H9 (cell line): Measurements from ENCODE around the gene AJAP1. TPM values are rescaled to one million over a fixed set of nuclear protein-coding genes. Genes with fewer than 3 reads are reported as not detected.

Experiments used
- DNase-seq: peaks from one replicate; pipeline ENCODE4 v3.0.0-alpha.2; 2017
- H2AFZ ChIP-seq: one replicate; pipeline ENCODE4 v1.6.1; 2013; ENCODE audit warnings: mild to moderate bottlenecking, low read length, control low read depth, moderate library complexity
- H2AK5ac ChIP-seq: 2 replicates; pipeline ENCODE4 v1.6.1; 2013; ENCODE audit warnings: low read length, control low read depth, mixed read lengths; ENCODE audit not compliant: insufficient read length
- H2BK120ac ChIP-seq: one replicate; pipeline ENCODE4 v1.6.1; 2013; ENCODE audit warnings: low read depth, mild to moderate bottlenecking, low read length, control low read depth, inconsistent platforms; ENCODE audit not compliant: poor library complexity, severe bottlenecking
- H2BK12ac ChIP-seq: 2 replicates; pipeline ENCODE4 v1.6.1; 2013; ENCODE audit warnings: low read length, control low read depth, mixed read lengths, low read depth; ENCODE audit not compliant: insufficient read length
- H2BK15ac ChIP-seq: 2 replicates; pipeline ENCODE4 v1.6.1; 2013; ENCODE audit warnings: low read depth, low read length, control low read depth
- H2BK20ac ChIP-seq: one replicate; pipeline ENCODE4 v1.6.1; 2013; ENCODE audit warnings: low read depth, mild to moderate bottlenecking, low read length, control low read depth, inconsistent platforms; ENCODE audit not compliant: poor library complexity, severe bottlenecking
- H2BK5ac ChIP-seq: 2 replicates; pipeline ENCODE4 v1.6.1; 2013; ENCODE audit warnings: low read length, control low read depth, mixed read lengths; ENCODE audit not compliant: insufficient read length
- H3K14ac ChIP-seq: 2 replicates; pipeline ENCODE4 v1.6.1; 2013; ENCODE audit warnings: low read length, control low read depth; ENCODE audit not compliant: insufficient read depth
- H3K18ac ChIP-seq: 2 replicates; pipeline ENCODE4 v1.6.1; 2013; ENCODE audit warnings: low read depth, mild to moderate bottlenecking, mixed read lengths, low read length, control low read depth; ENCODE audit not compliant: insufficient read length
- H3K23ac ChIP-seq: 2 replicates; pipeline ENCODE4 v1.6.1; 2013; ENCODE audit warnings: low read length, control low read depth, mixed read lengths, low read depth; ENCODE audit not compliant: insufficient read length
- H3K23me2 ChIP-seq: 2 replicates; pipeline ENCODE4 v1.6.1; 2013; ENCODE audit warnings: low read depth, mild to moderate bottlenecking, mixed read lengths, low read length, control low read depth; ENCODE audit not compliant: insufficient read length, poor library complexity, severe bottlenecking
- H3K27ac ChIP-seq: 2 replicates; pipeline ENCODE4 v1.5.1; 2013; ENCODE audit warnings: low read length, control low read depth, mixed read lengths, low read depth; ENCODE audit not compliant: insufficient read length
- H3K27me3 ChIP-seq: 2 replicates; pipeline ENCODE4 v1.6.1; 2013; ENCODE audit warnings: low read length, control low read depth, inconsistent platforms; ENCODE audit not compliant: insufficient read depth
- H3K4ac ChIP-seq: 2 replicates; pipeline ENCODE4 v1.6.1; 2013; ENCODE audit warnings: low read depth, mild to moderate bottlenecking, control low read depth, inconsistent platforms, low read length, moderate library complexity
- H3K4me1 ChIP-seq: 2 replicates; pipeline ENCODE4 v1.6.1; 2013; ENCODE audit warnings: low read length, control low read depth, inconsistent platforms; ENCODE audit not compliant: insufficient read depth
- H3K4me2 ChIP-seq: 2 replicates; pipeline ENCODE4 v1.6.1; 2013; ENCODE audit warnings: low read length, control low read depth, mixed read lengths; ENCODE audit not compliant: insufficient read length, insufficient read depth
- H3K56ac ChIP-seq: 2 replicates; pipeline ENCODE4 v1.6.1; 2013; ENCODE audit warnings: low read depth, mild to moderate bottlenecking, mixed read lengths, low read length, control low read depth; ENCODE audit not compliant: insufficient read length
- H3K79me1 ChIP-seq: 2 replicates; pipeline ENCODE4 v1.6.1; 2013; ENCODE audit warnings: low read depth, mild to moderate bottlenecking, moderate library complexity, low read length, control low read depth, inconsistent platforms; ENCODE audit not compliant: insufficient read depth, poor library complexity, severe bottlenecking
- H3K79me2 ChIP-seq: 2 replicates; pipeline ENCODE4 v1.6.1; 2013; ENCODE audit warnings: low read length, control low read depth, inconsistent platforms; ENCODE audit not compliant: insufficient read depth
- H3K9ac ChIP-seq: 2 replicates; pipeline ENCODE4 v1.6.1; 2013; ENCODE audit warnings: low read length, control low read depth, mixed read lengths; ENCODE audit not compliant: insufficient read length; ENCODE audit errors: extremely low read depth
- H3K9me3 ChIP-seq: one replicate; pipeline ENCODE4 v1.6.1; 2013; ENCODE audit warnings: low read depth, low read length, inconsistent platforms; ENCODE audit not compliant: control insufficient read depth
- H3T11ph ChIP-seq: one replicate; pipeline ENCODE4 v1.6.1; 2013; ENCODE audit warnings: mild to moderate bottlenecking, low read length, control low read depth, inconsistent platforms
- H4K20me1 ChIP-seq: one replicate; pipeline ENCODE4 v1.6.1; 2013; ENCODE audit not compliant: control insufficient read depth, insufficient read length, insufficient read depth
- H4K5ac ChIP-seq: 2 replicates; pipeline ENCODE4 v1.6.1; 2013; ENCODE audit warnings: low read depth, mild to moderate bottlenecking, mixed read lengths, low read length, control low read depth; ENCODE audit not compliant: insufficient read length
- H4K8ac ChIP-seq: replicated peaks from 2 replicates; pipeline ENCODE4 v1.6.1; 2013; ENCODE audit warnings: low read length, control low read depth, mixed read lengths, low read depth; ENCODE audit not compliant: insufficient read length
- H4K91ac ChIP-seq: 2 replicates; pipeline ENCODE4 v1.6.1; 2013; ENCODE audit warnings: low read depth, mild to moderate bottlenecking, moderate library complexity, mixed read lengths, low read length, control low read depth; ENCODE audit not compliant: insufficient read length
- H3K27ac Mint-ChIP-seq, 3 experiments: 2 replicates in 2 of 3; 3 replicates in 1 of 3; pipeline ENCODE4 v1.8.0; 2020 to 2021; ENCODE audit warnings: mixed read lengths in 3 of 3, mild to moderate bottlenecking in 1 of 3, moderate library complexity in 1 of 3
- H3K27me3 Mint-ChIP-seq: 2 replicates; pipeline ENCODE4 v1.8.0; 2021; ENCODE audit warnings: low read depth, mild to moderate bottlenecking, moderate library complexity, mixed read lengths
- H3K36me3 Mint-ChIP-seq, 3 experiments: 2 replicates in 2 of 3; 3 replicates in 1 of 3; pipeline ENCODE4 v1.8.0; 2020 to 2021; ENCODE audit warnings: low read depth in 3 of 3, mixed read lengths in 3 of 3; ENCODE audit not compliant: insufficient read depth in 1 of 3
- H3K4me1 Mint-ChIP-seq, 2 experiments: 2 replicates each; pipeline ENCODE4 v1.8.0; 2020; ENCODE audit warnings: mixed read lengths in 2 of 2
- H3K4me3 Mint-ChIP-seq, 2 experiments: 2 replicates in 1 of 2; 3 replicates in 1 of 2; pipeline ENCODE4 v1.8.0; 2020 to 2021; ENCODE audit warnings: mild to moderate bottlenecking in 2 of 2, mixed read lengths in 2 of 2, moderate library complexity in 1 of 2
- H3K9me3 Mint-ChIP-seq, 2 experiments: 2 replicates in 1 of 2; 3 replicates in 1 of 2; pipeline ENCODE4 v1.8.0; 2020; ENCODE audit warnings: mild to moderate bottlenecking in 2 of 2, mixed read lengths in 2 of 2, moderate library complexity in 1 of 2
- CTCF ChIP-seq: fragments of 200-600 bp; sonication (generic); conservative IDR thresholded peaks from 3 replicates; pipeline ENCODE4 v1.8.0; 2021; ENCODE audit warnings: antibody characterized with exemption, mild to moderate bottlenecking
- WGBS: extraction: QIAGEN DNeasy Blood & Tissue Kit; methylation state at CpG from one replicate; pipeline ENCODE4 v1.1.7; 2013; ENCODE audit warnings: missing lambda C conversion rate, low lambda C conversion rate, mixed read lengths; ENCODE audit not compliant: insufficient read length; ENCODE audit errors: extremely low coverage; 5-methylcytosine and 5-hydroxymethylcytosine counted together
- total RNA-seq: library from RNA; stranded (reverse); gene quantifications from 2 replicates; pipeline ENCODE4 v1.2.1, GENCODE V29; 2021

The AJAP1 gene
- total RNA-seq, 1 experiment from 2014 or later = 8.6 TPM

- Histone ChIP-seq H4K20me1 (no peaks in the 10 kb centered on the region), H4K91ac (no peak overlapping the region), H3K56ac (no peak overlapping the region), H3K23me2 (no peaks in the 10 kb centered on the region), H3K4ac (no peak overlapping the region), H4K5ac (no peak overlapping the region), H2BK5ac (no peak overlapping the region), H3K9me3 (no peaks in the 10 kb centered on the region), H2BK12ac (no peak overlapping the region), H3K27ac (no peak overlapping the region), H3K27me3 (no peaks in the 10 kb centered on the region), H3K4me2 (no peak overlapping the region), H3K14ac (no peak overlapping the region), H3K4me1 (no peaks in the 10 kb centered on the region), H3K79me2 (no peaks in the 10 kb centered on the region), H4K8ac (no peak overlapping the region), H2BK20ac (no peak overlapping the region), H2AK5ac (no peak overlapping the region), H3T11ph (no peak overlapping the region), H2AFZ (no peak overlapping the region), H2BK120ac (no peak overlapping the region), H3K23ac (no peak overlapping the region), H2BK15ac (no peak overlapping the region), H3K9ac (no peak overlapping the region), H3K79me1 (no peaks in the 10 kb centered on the region), H3K18ac (no peak overlapping the region)
- peaks cover 3 to 8% (median 6%) of the 10 kb centered on the region in 3 experiments; a peak in 3 of 7 replicates for H3K36me3 Mint-ChIP-seq
- TF ChIP-seq CTCF = no peak
- no peak overlapping the region for H3K27ac Mint-ChIP-seq
- H3K4me1 Mint-ChIP-seq = peaks cover 14 to 15% of the 10 kb centered on the region in 2 experiments
- H3K9me3 Mint-ChIP-seq = peaks cover 2 to 6% of the 10 kb centered on the region in 2 experiments
- H3K27me3 Mint-ChIP-seq = peaks cover 1% of the 10 kb centered on the region; the same call in 1 of the 2 replicates
- WGBS = no CpG with 5 or more reads among the region's 9 CpGs
- no peak for DNase-seq
- no peak overlapping the region for H3K4me3 Mint-ChIP-seq
Measured at GRCh38 chr1:4615501-4615900, 38.9 kb upstream of the AJAP1 start.
